ENCODE measurements around the gene ATP13A5.

Gene ATP13A5

GRCh38 chr3:193301433-193301832, 77.1 kb downstream of the ATP13A5 start:
- WGBS (ENCODE audit: insufficient coverage), result no CpG with 5 or more reads among the region's 1 CpG
- Histone ChIP-seq H3K4me3 (ENCODE audit: control insufficient read depth in 1 of 7, extremely low read depth in 1 of 7, insufficient read depth in 4 of 7, low read depth in 2 of 7, low read length in 6 of 7) (no peak overlapping the region), H3K36me3 (ENCODE audit: control insufficient read depth in 4 of 4, insufficient read depth in 4 of 4, low read length in 3 of 4) (no peaks in the 10 kb centered on the region), H3K27me3 (replicated peaks in 2 of 5; ENCODE audit: control insufficient read depth in 4 of 5, insufficient read depth in 5 of 5, low read length in 4 of 5) (peaks cover 0 to 3% (median 0%) of the 10 kb centered on the region in 5 experiments), H3K4me1 (ENCODE audit: control extremely low read depth in 1 of 4, control insufficient read depth in 4 of 4, insufficient read depth in 4 of 4, low read length in 3 of 4) (no peaks in the 10 kb centered on the region), H3K27ac (ENCODE audit: insufficient read depth in 1 of 2, low read depth in 1 of 2, low read length in 2 of 2, poor library complexity in 1 of 2, severe bottlenecking in 2 of 2) (no peak overlapping the region), H3K9me3 (ENCODE audit: control extremely low read depth in 1 of 5, control insufficient read depth in 4 of 5, insufficient read depth in 2 of 5, low read depth in 1 of 5, low read length in 4 of 5) (no peaks in the 10 kb centered on the region)
- CTCF ChIA-PET, result interaction anchor here (0.6 kb wide), 1 partner anchor 40 kb away, joined by 3 read pairs; no protein-coding TSS in a partner anchor
- DNase-seq, result no peak
- POLR2A ChIA-PET, result no interaction called here

GRCh38 chr3:193297421-193297820, 81.1 kb downstream of the ATP13A5 start:
- no peak for DNase-seq
- Histone ChIP-seq H3K36me3 (ENCODE audit: control insufficient read depth in 4 of 4, insufficient read depth in 4 of 4, low read length in 3 of 4) (no peaks in the 10 kb centered on the region), H3K4me3 (ENCODE audit: control insufficient read depth in 1 of 7, extremely low read depth in 1 of 7, insufficient read depth in 4 of 7, low read depth in 2 of 7, low read length in 6 of 7) (no peak overlapping the region), H3K4me1 (ENCODE audit: control extremely low read depth in 1 of 4, control insufficient read depth in 4 of 4, insufficient read depth in 4 of 4, low read length in 3 of 4) (no peaks in the 10 kb centered on the region), H3K27ac (ENCODE audit: insufficient read depth in 1 of 2, low read depth in 1 of 2, low read length in 2 of 2, poor library complexity in 1 of 2, severe bottlenecking in 2 of 2) (no peak overlapping the region), H3K9me3 (ENCODE audit: control extremely low read depth in 1 of 5, control insufficient read depth in 4 of 5, insufficient read depth in 2 of 5, low read depth in 1 of 5, low read length in 4 of 5) (peaks cover 0 to 3% (median 0%) of the 10 kb centered on the region in 5 experiments), H3K27me3 (replicated peaks in 2 of 5; ENCODE audit: control insufficient read depth in 4 of 5, insufficient read depth in 5 of 5, low read length in 4 of 5) (peaks cover 0 to 3% (median 0%) of the 10 kb centered on the region in 5 experiments)
- ChIA-PET POLR2A (no interaction called here), CTCF (interaction anchor here (1.0 kb wide), 1 partner anchor 480 kb away, joined by 4 read pairs; no protein-coding TSS in a partner anchor)
- WGBS (ENCODE audit: insufficient coverage), result 89% methylated on average over 4 of the region's 5 CpGs

GRCh38 chr3:193295985-193296384, 82.6 kb downstream of the ATP13A5 start:
- Histone ChIP-seq H3K27ac (ENCODE audit: insufficient read depth in 1 of 2, low read depth in 1 of 2, low read length in 2 of 2, poor library complexity in 1 of 2, severe bottlenecking in 2 of 2) (no peak overlapping the region), H3K4me1 (ENCODE audit: control extremely low read depth in 1 of 4, control insufficient read depth in 4 of 4, insufficient read depth in 4 of 4, low read length in 3 of 4) (no peaks in the 10 kb centered on the region), H3K4me3 (ENCODE audit: control insufficient read depth in 1 of 7, extremely low read depth in 1 of 7, insufficient read depth in 4 of 7, low read depth in 2 of 7, low read length in 6 of 7) (no peak overlapping the region), H3K36me3 (ENCODE audit: control insufficient read depth in 4 of 4, insufficient read depth in 4 of 4, low read length in 3 of 4) (no peaks in the 10 kb centered on the region), H3K27me3 (replicated peaks in 2 of 5; ENCODE audit: control insufficient read depth in 4 of 5, insufficient read depth in 5 of 5, low read length in 4 of 5) (peaks cover 0 to 3% (median 0%) of the 10 kb centered on the region in 5 experiments), H3K9me3 (ENCODE audit: control extremely low read depth in 1 of 5, control insufficient read depth in 4 of 5, insufficient read depth in 2 of 5, low read depth in 1 of 5, low read length in 4 of 5) (peaks cover 0 to 17% (median 6%) of the 10 kb centered on the region in 5 experiments)
- POLR2A ChIA-PET, result no interaction called here
- WGBS (ENCODE audit: insufficient coverage), result 93% methylated on average over 2 of the region's 2 CpGs
- DNase-seq, result no peak
- CTCF ChIA-PET, result interaction anchor here (0.5 to 1.3 kb wide), 2 partner anchors 12 to 1271 kb away, joined by 3 read pairs; no protein-coding TSS in a partner anchor

GRCh38 chr3:193292386-193292785, 86.2 kb downstream of the ATP13A5 start:
- WGBS (ENCODE audit: insufficient coverage), result 100% methylated on average over 1 of the region's 3 CpGs
- no peak overlapping the region for H3K4me3 ChIP-seq (ENCODE audit: control insufficient read depth in 1 of 7, extremely low read depth in 1 of 7, insufficient read depth in 4 of 7, low read depth in 2 of 7, low read length in 6 of 7)
- no peaks in the 10 kb centered on the region for H3K36me3 ChIP-seq (ENCODE audit: control insufficient read depth in 4 of 4, insufficient read depth in 4 of 4, low read length in 3 of 4)
- POLR2A ChIA-PET, result interaction anchor here (0.6 kb wide), 1 partner anchor 166 kb away, joined by 3 read pairs; no protein-coding TSS in a partner anchor
- peaks cover 2 to 17% (median 6%) of the 10 kb centered on the region in 5 experiments for H3K9me3 ChIP-seq (ENCODE audit: control extremely low read depth in 1 of 5, control insufficient read depth in 4 of 5, insufficient read depth in 2 of 5, low read depth in 1 of 5, low read length in 4 of 5)
- H3K4me1 ChIP-seq (ENCODE audit: control extremely low read depth in 1 of 4, control insufficient read depth in 4 of 4, insufficient read depth in 4 of 4, low read length in 3 of 4), result no peaks in the 10 kb centered on the region
- no peak for DNase-seq
- no peaks in the 10 kb centered on the region for H3K27me3 ChIP-seq (replicated peaks in 2 of 5; ENCODE audit: control insufficient read depth in 4 of 5, insufficient read depth in 5 of 5, low read length in 4 of 5)
- CTCF ChIA-PET, result no interaction called here
- no peak overlapping the region for H3K27ac ChIP-seq (ENCODE audit: insufficient read depth in 1 of 2, low read depth in 1 of 2, low read length in 2 of 2, poor library complexity in 1 of 2, severe bottlenecking in 2 of 2)

GRCh38 chr3:193271101-193271840, 107.3 kb downstream of the ATP13A5 start:
- Histone ChIP-seq H3K4me1 (ENCODE audit: control extremely low read depth in 1 of 4, control insufficient read depth in 4 of 4, insufficient read depth in 4 of 4, low read length in 3 of 4) (no peaks in the 10 kb centered on the region), H3K36me3 (ENCODE audit: control insufficient read depth in 4 of 4, insufficient read depth in 4 of 4, low read length in 3 of 4) (no peaks in the 10 kb centered on the region), H3K27ac (ENCODE audit: insufficient read depth in 1 of 2, low read depth in 1 of 2, low read length in 2 of 2, poor library complexity in 1 of 2, severe bottlenecking in 2 of 2) (no peak overlapping the region), H3K27me3 (replicated peaks in 2 of 5; ENCODE audit: control insufficient read depth in 4 of 5, insufficient read depth in 5 of 5, low read length in 4 of 5) (no peaks in the 10 kb centered on the region), H3K4me3 (ENCODE audit: control insufficient read depth in 1 of 7, extremely low read depth in 1 of 7, insufficient read depth in 4 of 7, low read depth in 2 of 7, low read length in 6 of 7) (no peak overlapping the region), H3K9me3 (ENCODE audit: control extremely low read depth in 1 of 5, control insufficient read depth in 4 of 5, insufficient read depth in 2 of 5, low read depth in 1 of 5, low read length in 4 of 5) (no peaks in the 10 kb centered on the region)
- POLR2A ChIA-PET, result no interaction called here
- CTCF ChIA-PET, result no interaction called here
- WGBS (ENCODE audit: insufficient coverage), result 83% methylated on average over 1 of the region's 3 CpGs
- no peak for DNase-seq

GRCh38 chr3:193270451-193270850, 108.1 kb downstream of the ATP13A5 start:
- Histone ChIP-seq H3K4me1 (ENCODE audit: control extremely low read depth in 1 of 4, control insufficient read depth in 4 of 4, insufficient read depth in 4 of 4, low read length in 3 of 4) (no peaks in the 10 kb centered on the region), H3K27ac (ENCODE audit: insufficient read depth in 1 of 2, low read depth in 1 of 2, low read length in 2 of 2, poor library complexity in 1 of 2, severe bottlenecking in 2 of 2) (no peak overlapping the region), H3K4me3 (ENCODE audit: control insufficient read depth in 1 of 7, extremely low read depth in 1 of 7, insufficient read depth in 4 of 7, low read depth in 2 of 7, low read length in 6 of 7) (no peak overlapping the region), H3K36me3 (ENCODE audit: control insufficient read depth in 4 of 4, insufficient read depth in 4 of 4, low read length in 3 of 4) (no peaks in the 10 kb centered on the region), H3K27me3 (replicated peaks in 2 of 5; ENCODE audit: control insufficient read depth in 4 of 5, insufficient read depth in 5 of 5, low read length in 4 of 5) (no peaks in the 10 kb centered on the region), H3K9me3 (ENCODE audit: control extremely low read depth in 1 of 5, control insufficient read depth in 4 of 5, insufficient read depth in 2 of 5, low read depth in 1 of 5, low read length in 4 of 5) (no peaks in the 10 kb centered on the region)
- ChIA-PET POLR2A (no interaction called here), CTCF (no interaction called here)
- no CpG with 5 or more reads among the region's 3 CpGs for WGBS (ENCODE audit: insufficient coverage)
- no peak for DNase-seq

GRCh38 chr3:193269343-193270028, 109.1 kb downstream of the ATP13A5 start:
- H3K4me1 ChIP-seq (ENCODE audit: control extremely low read depth in 1 of 4, control insufficient read depth in 4 of 4, insufficient read depth in 4 of 4, low read length in 3 of 4), result no peaks in the 10 kb centered on the region
- H3K9me3 ChIP-seq (ENCODE audit: control extremely low read depth in 1 of 5, control insufficient read depth in 4 of 5, insufficient read depth in 2 of 5, low read depth in 1 of 5, low read length in 4 of 5), result no peaks in the 10 kb centered on the region
- 100% methylated on average over 2 of the region's 3 CpGs for WGBS (ENCODE audit: insufficient coverage)
- no peak for DNase-seq
- no peaks in the 10 kb centered on the region for H3K27me3 ChIP-seq (replicated peaks in 2 of 5; ENCODE audit: control insufficient read depth in 4 of 5, insufficient read depth in 5 of 5, low read length in 4 of 5)
- H3K4me3 ChIP-seq (ENCODE audit: control insufficient read depth in 1 of 7, extremely low read depth in 1 of 7, insufficient read depth in 4 of 7, low read depth in 2 of 7, low read length in 6 of 7), result no peak overlapping the region
- CTCF ChIA-PET, result no interaction called here
- POLR2A ChIA-PET, result no interaction called here
- no peaks in the 10 kb centered on the region for H3K36me3 ChIP-seq (ENCODE audit: control insufficient read depth in 4 of 4, insufficient read depth in 4 of 4, low read length in 3 of 4)
- H3K27ac ChIP-seq (ENCODE audit: insufficient read depth in 1 of 2, low read depth in 1 of 2, low read length in 2 of 2, poor library complexity in 1 of 2, severe bottlenecking in 2 of 2), result no peak overlapping the region

Data from common myeloid progenitor, CD34-positive (primary cell).